GM18867 (cell line): ENCODE data around the gene GPANK1.

Experiments used
- ATAC-seq: cut with Tn5 transposase; IDR thresholded peaks from one replicate; pipeline ENCODE4 v1.9.1; 2021; ENCODE audit warnings: mild to moderate bottlenecking, moderate library complexity; ENCODE audit not compliant: unreplicated experiment

GPANK1 gene

DNA sequence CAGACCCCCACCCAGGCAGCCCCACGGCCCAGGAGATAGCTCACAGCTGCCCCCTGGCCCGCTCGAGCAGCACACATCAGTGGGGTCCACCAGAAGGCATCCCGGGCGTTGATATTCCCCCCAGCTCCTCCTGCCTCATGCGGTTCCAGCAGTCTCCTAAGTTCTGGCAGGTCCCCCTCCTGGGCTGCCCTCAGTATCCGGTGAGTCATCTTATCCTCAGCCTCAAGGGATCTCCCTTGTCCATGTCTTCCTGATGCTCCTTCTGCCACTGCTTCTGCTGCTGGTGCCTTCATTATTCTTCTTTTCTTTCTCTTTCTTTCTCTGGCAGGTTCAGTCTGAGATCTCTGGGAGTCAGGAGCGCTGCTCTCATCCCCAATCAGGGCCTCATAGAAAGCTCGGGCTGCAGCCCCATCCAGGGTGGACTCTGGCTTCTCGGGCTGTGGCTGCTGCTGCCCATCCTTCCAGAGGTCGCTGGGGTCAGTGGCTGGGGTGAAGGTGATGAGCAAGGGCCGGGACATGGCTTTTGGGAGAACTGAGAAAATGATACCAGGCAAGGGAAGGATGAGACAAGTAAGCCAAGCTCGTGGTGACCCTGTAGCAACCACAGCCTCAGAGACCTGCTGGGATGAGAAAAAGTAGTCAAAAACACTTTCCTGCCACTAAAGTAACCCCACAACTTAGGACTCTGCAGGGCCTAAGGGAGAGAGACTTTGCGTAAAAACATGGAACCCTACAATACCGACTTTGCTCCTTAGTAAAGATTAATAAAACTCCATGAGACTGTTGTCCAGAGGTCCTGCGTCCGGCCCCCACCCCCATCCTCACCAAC lies 622 bp downstream of the GPANK1 start:
- peak; percentile 2 for ATAC-seq

DNA sequence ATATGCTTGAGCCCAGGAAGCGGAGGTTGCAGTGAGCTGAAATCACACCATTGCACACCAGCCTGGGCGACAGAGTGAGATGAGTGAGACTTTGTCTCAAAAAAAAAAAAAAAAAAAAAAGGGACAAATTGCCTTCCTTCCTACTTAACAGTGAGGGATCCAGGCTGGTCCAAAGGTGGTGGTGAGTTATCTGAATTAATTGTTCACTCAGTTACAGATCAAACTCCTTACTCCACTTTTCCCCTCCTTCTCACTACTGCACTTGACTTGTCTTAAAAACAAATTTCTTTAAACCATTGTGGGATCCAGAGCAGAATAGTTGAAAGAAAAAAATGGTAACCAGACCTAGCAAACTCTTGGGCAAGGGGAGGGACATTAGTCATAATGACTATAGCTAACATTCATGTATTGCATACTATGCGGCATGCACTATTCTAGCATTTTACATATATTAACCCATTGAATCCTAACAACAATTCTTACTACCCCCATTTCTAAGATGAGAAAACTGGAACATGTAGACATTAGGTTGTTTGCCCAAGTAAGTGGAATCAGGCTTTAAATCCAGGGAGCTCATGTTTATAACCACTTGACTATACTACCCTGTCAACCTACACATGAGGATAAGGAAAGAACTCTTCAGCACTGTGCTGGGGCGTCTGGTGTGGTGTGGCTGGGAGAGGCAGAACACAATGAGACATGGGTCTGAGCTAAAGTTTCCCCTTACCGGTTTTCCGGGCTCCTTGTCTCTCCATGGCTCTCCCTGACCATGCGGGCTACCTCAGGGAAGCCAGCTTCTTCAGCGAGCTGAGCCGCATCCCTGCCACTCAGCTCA lies 1.5 kb downstream of the GPANK1 start:
- no peak for ATAC-seq

DNA sequence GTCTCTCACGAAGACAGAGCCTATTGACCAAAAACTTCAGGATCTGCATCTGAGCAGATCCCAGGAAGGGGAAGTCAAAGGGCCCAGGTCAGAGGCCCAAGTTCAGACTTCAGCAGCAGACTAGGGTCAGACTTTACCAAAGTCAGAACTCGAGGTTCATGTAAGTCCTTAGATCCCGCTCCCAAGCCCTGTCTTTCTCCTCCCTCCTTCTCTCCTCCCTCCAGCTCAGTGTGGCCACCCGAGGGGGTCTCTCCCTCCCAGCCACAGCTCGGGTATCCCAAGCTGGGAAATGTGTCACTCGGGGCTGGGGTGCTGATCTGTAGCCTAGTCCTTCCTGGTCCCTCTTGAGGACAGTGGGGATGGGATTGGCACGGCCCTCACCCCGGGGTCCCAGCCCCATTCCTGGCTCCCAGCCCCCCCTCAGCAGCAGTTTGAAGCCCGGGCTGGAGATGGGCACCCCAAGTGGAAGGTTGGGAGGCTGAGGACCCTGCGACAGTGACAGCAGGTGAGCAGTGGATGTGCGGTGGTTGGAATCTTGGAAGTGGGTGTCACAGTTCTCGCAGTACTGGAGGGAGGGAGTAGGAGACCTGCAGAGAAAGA lies 2.6 kb downstream of the GPANK1 start:
- no peak for ATAC-seq

DNA sequence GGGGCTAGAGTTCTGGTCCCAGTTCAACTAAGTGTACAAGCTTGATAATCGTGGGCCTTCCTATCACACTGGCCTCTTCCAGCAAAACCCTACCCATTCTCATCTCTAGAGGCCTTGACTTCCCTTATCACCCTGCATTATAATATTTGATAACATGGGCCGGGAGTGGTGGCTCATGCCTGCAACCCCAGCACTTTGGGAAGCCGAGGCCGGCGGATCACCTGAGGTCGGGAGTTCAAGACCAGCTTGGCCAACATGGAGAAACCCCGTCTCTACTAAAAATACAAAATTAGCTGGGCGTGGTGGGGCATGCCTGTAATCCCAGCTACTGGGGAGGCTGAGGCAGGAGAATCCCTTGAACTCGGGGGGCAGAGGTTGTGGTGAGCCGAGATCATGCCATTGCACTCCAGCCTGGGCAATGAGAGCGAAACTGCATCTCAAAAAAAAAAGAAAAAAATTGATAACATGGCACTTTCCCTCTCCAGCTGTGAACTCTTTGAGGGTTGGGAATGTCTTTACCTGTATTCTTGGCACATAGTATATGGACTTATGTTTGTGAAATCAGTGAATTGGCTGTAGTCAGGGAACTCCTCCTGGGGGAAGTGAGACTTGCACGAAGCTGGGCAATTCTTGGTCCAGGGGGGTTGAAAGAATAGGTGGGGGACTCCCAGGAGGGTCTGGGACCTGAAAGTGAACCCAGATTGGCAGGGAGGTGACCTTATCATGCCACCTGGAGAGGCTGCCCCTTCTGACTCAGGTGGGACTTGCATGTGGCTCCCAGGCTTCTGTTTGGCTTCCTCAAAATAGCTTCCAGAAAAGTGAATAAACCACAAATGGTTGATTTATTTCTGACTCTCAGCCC lies 3.3 kb downstream of the GPANK1 start:
- ATAC-seq, result no peak

DNA sequence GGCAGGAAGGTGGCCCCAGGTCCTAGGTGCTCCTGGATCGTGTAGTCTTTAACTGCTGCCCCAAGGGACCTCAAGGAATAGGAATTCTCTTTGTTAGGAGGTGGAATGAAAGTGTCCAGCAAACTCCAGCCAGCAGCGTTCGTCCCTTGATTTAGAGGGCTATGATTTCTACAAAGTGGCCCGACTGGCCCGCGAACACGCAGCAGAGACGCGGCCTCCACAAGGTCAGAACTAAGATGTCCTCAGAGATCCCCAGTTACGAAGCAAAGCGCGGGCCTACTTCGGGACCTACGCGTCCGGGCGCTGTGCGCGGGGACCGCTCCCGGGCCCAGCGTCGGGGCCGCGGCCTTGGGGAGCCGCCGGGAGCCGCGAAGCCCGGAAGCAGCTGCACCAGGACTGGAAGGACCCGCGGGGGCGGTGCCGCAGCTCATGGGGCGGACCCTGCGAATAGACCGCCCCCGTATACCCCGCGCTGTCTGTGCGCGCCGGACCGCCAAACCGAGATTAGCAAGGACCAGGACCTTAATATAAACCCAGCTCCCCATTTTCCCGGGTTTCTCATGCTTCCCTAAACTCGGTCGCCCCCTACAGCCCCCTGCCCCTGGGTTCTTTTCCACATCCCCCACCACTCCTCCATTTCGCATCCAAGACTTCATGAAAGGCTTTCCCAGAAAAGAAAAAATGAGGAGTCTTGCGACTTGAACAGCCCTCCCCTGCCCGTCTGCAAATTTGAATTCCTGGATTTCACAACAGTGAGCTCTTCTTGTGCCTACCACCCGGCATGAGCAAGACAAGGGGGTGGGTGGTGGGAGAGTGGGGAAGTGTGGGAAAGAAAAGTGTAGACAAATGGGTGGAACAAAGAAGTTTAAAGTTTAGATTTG lies 4.2 kb downstream of the GPANK1 start, which contains the start of gene C6orf47:
TSS of gene C6orf47 (minus strand) at position 398 of the 881 bp plus-strand sequence. CDS start 831 bp downstream, outside the sequence.
- ATAC-seq, result peak; percentile 49

DNA sequence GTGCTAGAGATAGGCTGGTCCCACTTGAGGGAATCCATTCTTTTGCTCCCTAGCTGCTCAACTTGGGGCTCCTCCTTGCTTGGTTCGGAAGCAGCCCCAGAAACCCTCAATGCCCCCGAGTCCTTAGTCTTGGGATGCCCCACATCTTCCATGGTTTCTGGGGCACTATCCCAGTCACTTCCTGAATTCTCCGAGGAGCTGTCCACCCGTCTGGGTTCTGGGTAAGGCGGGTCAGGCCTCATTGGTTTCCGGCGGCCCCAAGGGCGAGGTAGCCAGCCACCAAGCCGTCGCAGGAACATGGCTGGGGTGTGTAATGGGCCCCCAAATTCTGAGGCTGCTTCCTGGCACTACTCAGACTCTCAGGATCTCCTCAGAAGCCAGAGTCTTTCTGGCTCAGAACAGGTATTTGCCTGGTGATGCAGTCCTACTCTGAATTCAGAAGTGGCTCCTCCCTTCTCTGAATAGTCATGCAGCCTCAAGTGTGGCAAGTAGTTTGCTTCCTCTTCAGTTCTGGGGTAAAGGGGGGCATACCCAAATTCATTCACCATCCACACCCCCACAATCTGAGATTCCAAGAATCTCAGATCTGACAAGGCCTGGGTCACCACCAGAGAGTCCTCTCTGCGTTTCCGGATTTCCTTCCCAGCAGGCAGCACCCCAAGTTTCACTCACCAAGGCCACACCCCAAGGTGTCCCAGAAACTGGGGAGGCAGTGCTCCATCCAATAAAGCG lies 5.0 kb downstream of the GPANK1 start:
- ATAC-seq, result no peak

DNA sequence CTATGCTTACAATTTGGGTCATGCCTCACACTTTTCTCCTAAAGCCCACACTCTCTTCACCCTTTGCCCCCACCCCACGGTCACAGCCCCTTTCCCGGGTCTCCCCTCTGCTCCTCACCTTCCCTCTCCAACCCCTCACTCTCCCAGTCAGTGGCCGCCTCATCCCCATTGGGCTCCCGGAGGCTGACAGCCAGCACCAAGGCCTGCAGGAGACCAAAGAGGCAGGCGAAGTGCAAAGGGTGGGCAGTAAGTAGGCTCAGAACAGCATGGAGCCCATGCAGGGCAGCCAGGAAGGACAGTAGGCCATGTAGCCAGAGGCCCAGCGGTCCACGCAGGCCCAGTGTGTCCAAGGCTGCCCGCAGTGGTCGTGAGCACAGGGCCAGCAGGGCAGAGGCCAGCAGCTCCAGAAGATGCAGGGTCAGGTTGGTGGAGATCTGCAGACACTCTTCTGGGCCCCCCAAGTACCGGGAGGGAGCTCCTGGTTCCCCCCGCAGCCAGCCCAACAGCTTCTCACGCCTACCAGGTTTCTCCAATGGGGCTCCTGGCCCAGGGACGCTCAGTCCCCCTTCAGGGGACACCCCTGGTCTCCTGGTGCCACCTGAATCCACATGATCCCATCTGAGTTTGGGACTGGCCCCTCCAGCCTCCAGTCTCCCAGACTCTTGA lies 5.7 kb downstream of the GPANK1 start:
- ATAC-seq, result no peak

DNA sequence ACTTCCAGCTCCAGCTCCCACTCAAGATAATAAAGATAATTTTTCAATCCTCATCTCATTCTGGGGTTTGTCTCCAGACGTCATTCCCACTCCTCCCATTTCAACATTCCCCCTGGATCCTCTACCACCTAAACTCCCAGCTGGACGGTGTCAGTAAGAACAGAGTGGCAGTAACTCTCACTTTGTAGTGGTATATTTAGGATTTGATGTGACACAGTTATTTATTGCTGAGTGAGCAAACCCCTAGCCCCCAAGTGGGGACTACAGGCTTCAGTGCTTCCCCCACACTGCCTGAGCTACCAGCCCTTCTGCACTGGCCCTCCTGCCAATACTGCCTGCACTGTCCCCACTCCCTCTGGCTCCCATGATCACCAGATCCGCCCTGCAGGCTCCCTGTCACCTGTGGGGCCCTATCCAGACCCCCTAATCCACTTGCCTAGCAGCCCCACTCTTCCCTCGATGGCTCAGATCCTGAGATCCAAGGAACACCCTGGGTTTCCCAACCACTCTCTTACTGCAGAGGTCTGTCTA lies 6.6 kb downstream of the GPANK1 start:
- no peak for ATAC-seq

DNA sequence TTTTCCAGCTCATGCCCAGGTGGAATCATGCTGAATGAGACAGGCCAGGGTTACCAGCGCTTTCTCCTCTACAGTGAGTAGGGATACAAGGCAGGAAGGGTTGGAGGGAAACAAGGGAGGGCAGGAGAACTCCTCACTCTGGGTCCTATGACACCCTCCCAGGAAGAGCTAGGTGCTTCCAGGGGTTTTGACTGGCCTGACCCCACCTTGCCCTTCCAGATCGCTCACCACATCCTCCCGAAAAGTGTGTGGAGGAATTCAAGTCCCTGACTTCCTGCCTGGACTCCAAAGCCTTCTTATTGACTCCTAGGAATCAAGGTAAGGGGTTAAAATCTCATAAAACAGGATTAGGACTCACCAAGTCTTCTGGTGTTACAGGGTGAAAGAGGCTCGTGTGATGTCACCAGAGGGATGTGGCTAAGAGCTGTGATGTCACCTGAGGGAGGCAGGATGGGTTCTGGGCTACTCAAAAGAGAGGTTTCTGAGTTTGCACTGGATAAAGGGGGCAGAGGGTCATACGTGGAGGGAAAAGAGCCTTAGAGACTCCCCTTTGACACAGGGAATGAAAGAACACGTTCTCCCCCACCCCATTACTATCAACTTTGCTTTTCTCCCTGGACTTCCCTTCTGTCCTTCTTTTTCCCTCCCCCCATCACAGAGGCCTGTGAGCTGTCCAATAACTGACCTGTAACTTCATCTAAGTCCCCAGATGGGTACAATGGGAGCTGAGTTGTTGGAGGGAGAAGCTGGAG lies 7.2 kb downstream of the GPANK1 start:
- ATAC-seq, result no peak

DNA sequence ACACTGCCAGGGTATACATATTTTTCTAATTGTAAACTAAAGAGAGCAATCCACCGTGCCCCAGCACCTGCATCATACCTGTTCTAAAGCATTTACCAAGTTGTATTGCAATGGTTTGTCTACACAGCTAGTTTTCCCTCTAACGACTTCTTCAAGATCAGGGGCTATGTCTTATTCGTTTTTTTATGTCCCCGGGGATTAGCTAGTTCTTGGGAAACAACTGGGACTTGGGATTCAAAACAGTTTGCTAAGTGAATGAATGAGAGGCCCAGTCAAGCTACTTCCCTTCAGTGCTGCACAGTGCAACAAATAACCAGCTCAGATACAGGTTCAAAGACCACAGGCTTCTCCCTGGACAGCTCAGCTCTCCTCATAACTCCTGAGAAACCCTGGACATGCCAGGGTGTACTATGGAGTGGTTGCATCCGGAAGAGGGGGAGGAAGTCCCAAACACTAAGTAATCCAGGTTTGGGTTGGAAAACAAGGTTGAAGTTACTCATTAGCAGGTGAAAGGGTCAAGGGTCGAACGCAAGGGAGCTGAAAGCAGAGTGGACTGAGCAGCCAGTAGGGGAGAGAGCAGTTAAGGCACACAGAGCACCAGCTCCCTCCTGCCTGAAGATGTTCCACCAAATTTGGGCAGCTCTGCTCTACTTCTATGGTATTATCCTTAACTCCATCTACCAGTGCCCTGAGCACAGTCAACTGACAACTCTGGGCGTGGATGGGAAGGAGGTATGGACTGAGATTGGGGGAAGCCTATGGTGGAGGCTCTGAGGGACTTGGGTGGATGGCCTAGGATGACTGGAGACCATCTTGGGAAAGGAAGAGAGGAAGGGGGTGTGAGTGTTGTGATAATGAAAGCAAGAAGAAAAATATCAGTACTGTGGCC lies 9.2 kb downstream of the GPANK1 start, which contains the start of gene APOM:
TSS of gene APOM (plus strand) at position 546 of the 889 bp plus-strand sequence. CDS start at position 619, 73 bp downstream.
- no peak for ATAC-seq

DNA sequence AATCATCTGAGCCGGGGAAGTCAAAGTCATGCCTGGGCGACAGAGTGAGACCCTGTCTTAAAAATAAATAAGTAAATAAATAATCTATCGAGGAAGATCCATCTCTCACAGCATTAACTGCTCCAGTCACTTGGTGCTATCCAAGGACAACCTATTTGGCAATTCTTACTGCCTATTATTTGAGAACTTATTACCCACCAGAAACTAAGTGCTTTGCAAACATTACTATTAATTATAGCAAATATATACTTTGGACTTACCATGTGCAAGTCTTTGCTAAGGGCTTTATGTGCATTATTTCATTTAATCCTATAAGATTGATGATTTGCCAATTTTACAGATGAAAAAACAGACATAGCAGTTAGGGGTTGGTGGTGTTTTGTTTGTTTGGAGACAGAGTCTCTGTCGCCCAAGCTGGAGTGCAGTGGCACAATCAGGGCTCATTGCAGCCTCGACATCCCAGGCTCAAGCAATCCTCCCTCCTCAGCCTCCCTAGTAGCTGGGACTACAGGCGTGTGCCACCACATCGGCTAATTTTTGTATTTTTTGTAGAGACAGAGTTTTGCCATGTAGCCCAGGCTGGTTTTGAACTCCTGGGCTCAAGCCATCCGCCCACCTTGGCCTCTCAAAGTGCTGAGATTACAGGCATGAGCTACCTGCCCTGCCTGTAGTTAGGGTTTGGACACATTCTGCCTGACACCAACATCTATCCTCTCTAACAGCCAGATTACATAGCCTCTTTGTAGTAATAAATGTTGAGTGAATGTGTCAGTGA lies 10.0 kb downstream of the GPANK1 start:
- ATAC-seq, result no peak

DNA sequence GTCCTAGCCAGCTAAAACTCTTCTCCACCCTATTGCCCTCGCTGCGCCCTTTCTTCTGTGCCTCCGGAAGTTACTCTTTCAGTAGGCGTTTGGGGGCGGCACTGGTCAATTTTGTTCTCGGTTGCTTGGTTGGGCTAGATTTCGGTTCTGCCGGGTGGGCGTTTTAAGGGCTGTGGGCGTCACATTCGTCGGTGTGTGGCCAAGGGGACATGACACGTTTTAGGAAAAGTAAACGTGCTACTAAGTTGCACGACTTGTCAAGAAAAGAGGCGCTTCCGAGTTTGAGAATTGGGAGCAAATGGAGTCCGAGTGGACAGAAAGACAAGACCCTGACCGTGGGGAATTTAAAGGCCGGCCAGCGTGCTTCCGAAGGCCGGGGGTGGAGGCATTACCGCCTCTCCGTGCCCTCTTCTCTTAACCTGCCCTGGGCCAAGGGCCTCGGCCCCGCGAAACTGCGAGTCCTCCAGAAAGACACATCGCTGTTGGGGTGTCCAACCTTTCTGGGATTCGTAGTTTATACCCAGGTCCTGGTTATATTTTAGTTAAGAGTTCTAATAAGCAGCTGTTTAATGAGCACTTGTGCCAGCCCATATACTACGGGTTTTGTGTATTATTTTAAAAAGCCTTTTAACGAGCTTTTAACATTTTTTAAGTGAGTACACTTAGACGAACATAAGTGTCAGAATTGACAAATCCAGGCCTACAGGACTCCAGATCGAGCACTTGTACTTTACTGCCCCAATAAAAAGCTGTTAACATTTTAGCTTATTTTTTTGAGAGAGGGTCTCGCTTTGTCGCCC lies 11.7 kb downstream of the GPANK1 start:
- peak; percentile 55 for ATAC-seq

DNA sequence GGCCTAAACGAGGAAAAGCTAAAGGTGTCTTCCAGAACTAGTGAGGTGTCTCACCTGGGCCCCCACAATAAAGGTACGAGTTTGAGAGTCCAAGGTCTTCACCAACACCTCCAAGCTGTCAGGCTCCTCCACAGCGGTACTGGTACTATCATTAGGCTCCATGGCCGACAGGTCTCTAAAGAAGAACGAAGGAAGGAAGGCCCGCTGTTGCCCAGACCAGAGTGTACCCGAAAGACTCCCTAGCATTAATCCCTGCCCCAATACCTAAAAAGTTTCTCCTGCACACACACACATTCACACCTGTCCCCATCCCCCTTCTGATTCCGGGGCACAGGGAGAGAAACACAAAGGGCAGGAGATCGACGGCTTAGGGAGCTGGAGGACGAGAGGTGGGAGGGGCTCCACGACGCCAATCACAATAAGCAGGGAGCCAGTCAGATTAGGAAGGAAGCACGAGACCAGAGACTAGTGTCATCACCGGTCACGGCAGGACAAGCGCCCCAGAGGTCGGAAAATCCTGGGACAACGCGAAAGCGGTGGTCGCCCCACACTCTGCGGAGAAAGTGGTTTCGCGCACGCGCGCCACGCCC lies 13.1 kb downstream of the GPANK1 start:
- peak; percentile 28 for ATAC-seq

DNA sequence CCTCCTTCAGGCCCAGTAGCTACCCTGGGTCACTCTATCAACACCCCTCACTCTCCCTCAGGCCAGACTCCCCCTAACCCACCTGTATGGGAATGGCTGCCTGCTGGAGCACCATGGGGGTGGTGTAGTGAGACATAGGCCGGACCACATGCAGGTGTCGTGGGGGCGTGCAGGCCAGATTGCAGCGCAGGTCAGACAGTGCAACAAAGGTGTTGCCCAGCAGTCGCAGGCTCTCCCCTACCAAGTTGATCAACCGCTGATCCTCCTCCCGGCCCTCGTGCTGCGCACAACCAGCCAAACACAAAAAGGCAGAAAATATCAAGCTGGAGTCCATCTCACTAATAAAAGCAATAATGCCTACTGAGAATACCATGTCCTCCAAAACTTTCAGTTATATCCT lies 19.5 kb downstream of the GPANK1 start:
- ATAC-seq, result no peak
